Right atrium auricular region (tissue), 2 donors: Measurements from ENCODE around the gene POMC. TPM values are rescaled to one million over a fixed set of nuclear protein-coding genes. Genes with fewer than 3 reads are reported as not detected.
"Not testable (repeated sequence)": the region's sequence is repeated elsewhere in the genome, so short reads cannot be mapped to it uniquely, and the experiment has no call there.

Experiments
- DNase-seq: peaks from one replicate; pipeline ENCODE4 v3.0.0-alpha.2; 2019; ENCODE audit warnings: low spot score
- H3K27ac ChIP-seq, 2 donors: fragments of 200-600 bp; sonication (generic); 1 replicate in 1 of 2; 2 replicates in 1 of 2; pipeline ENCODE4 v1.5.1; 2016 to 2019
- H3K27me3 ChIP-seq, 2 donors: fragments of 200-600 bp; sonication (generic); one replicate each; pipeline versions ENCODE4 v1.5.1 to v1.6.0; 2017 to 2019
- H3K36me3 ChIP-seq: fragments of 200-600 bp; sonication (generic); one replicate; pipeline ENCODE4 v1.5.1; 2016
- H3K4me1 ChIP-seq, 2 donors: fragments of 200-600 bp; sonication (generic); one replicate each; pipeline versions ENCODE4 v1.5.1 to v1.6.0; 2017 to 2019
- H3K4me3 ChIP-seq, 2 donors: fragments of 200-600 bp; sonication (generic); 1 replicate in 1 of 2; 2 replicates in 1 of 2; pipeline ENCODE4 v1.5.1; 2017 to 2019; ENCODE audit warnings: mild to moderate bottlenecking in 1 of 2, moderate library complexity in 1 of 2
- H3K9me3 ChIP-seq, 2 donors: fragments of 200-600 bp; sonication (generic); one replicate each; pipeline ENCODE4 v1.5.1; 2019
- CTCF ChIP-seq, 2 donors: fragments of 200-600 bp; sonication (generic); IDR thresholded peaks; one replicate each; pipeline ENCODE4 v1.5.1; 2019; ENCODE audit warnings: antibody characterized with exemption in 2 of 2
- total RNA-seq, 2 donors: library from RNA; depleted of rRNA; stranded (reverse); fragments of >200 nt; gene quantifications; one replicate each; pipeline ENCODE4 v1.1.0, GENCODE V29; 2016

POMC gene
- total RNA-seq, 2 donors from 2014 or later: 9.0 to 12.6 TPM

DNA sequence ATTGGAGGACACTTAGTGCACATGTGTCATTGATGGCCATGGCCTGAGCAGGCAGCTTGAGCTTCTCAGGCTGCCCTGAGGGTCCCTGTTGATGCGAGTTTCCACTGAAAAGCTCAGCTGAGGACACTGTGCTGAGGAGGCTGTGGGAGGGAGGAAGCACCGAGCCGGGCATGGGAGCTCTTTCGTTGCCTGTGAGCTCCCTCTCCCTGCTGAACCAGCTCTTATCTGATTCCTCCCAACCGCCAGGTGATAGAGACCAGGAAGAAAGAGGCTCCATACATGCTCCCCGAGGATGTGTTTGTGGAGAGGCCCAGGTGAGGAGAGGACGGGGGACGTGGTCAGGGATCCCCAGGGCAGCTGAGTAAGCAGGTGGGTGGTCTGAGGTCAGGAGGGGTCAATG lies 27.3 kb downstream of the POMC start:
- H3K4me1 ChIP-seq: no peaks in the 10 kb centered on the region
- H3K27ac ChIP-seq: no peak overlapping the region
- no peak for DNase-seq
- no peaks in the 10 kb centered on the region for H3K36me3 ChIP-seq
- TF ChIP-seq CTCF (IDR thresholded peaks at IDR 0.05): no peak
- H3K27me3 ChIP-seq: no peaks in the 10 kb centered on the region
- no peak overlapping the region for H3K4me3 ChIP-seq
- H3K9me3 ChIP-seq: no peaks in the 10 kb centered on the region

DNA sequence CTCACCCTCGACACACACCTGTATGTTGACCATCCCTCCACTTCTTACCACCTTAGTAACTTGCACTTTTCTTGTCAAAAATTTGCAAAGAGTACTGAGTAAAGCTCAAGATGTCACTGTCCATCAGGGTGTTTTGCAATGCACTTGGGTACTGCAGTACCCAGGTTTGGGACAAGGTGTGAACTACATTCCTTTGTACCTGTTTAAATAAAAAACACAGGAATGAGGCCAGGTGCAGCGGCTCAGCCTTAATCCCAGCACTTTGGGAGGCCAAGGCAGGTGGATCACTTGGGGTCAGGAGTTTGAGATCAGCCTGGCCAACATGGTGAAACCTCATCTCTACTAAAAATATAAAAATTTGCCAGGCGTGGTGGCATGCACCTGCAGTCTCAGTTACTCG lies 27.8 kb downstream of the POMC start:
- H3K9me3 ChIP-seq, H3K27me3 ChIP-seq: not testable (repeated sequence)

GRCh38 chr2:25132693-25133092 lies 35.7 kb downstream of the POMC start:
- Histone ChIP-seq H3K4me3 (no peak overlapping the region), H3K27ac (no peak overlapping the region), H3K9me3 (no peaks in the 10 kb centered on the region), H3K27me3 (no peaks in the 10 kb centered on the region), H3K36me3 (no peaks in the 10 kb centered on the region), H3K4me1 (peaks cover 0 to 12% of the 10 kb centered on the region in 2 donors)
- no peak for DNase-seq
- TF ChIP-seq CTCF (IDR thresholded peaks at IDR 0.05): no peak

More for the DNA sequence above, 27.8 kb downstream of the POMC start:
- H3K36me3 ChIP-seq, H3K4me3 ChIP-seq, DNase-seq, H3K4me1 ChIP-seq, H3K27ac ChIP-seq: not testable (repeated sequence)

GRCh38 chr2:25132299-25132635 lies 36.1 kb downstream of the POMC start:
- no peaks in the 10 kb centered on the region for H3K9me3 ChIP-seq
- H3K4me3 ChIP-seq: peak overlapping the region in 1 of 2 donors; percentile 45
- H3K27me3 ChIP-seq: no peaks in the 10 kb centered on the region
- H3K36me3 ChIP-seq: no peaks in the 10 kb centered on the region
- peaks cover 0 to 12% of the 10 kb centered on the region in 2 donors for H3K4me1 ChIP-seq
- DNase-seq: no peak
- no peak overlapping the region for H3K27ac ChIP-seq
- TF ChIP-seq CTCF (IDR thresholded peaks at IDR 0.05): no peak

DNA sequence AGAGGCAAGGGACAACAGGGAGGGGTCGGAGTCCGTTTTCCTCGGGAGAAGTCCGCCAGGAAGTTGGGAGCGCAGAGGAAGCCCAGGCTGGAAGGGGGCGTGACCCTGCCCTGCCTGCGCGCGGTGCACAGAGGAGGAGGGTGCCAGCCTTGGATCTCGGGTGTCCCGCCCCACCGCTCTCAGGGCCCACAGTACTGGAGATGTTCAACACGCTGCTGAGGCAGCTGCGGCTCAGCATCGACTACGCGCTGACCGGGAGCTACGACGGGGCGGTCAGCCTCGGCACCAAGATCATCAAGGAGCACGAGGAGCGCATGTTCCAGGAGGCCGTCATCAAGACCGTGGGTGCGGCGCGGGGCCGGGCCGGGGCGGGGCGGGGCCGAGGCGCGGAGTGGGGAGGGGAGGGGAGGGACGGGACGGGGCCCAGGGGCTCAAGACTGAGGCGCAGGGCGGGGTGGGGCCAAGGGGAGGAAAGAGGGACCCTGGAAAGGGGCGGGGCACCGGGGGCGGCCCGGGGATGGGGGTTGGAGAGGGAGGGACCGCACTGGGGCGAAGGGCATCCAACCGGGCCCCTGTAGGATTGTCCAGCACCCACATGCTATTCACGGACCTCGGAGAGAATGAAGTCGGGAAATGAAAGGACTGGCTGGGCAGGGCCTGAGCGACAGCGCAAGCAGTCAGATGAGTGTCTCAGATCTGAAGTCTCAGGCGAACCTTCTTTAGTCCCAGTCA lies 36.6 kb downstream of the POMC start:
- Histone ChIP-seq H3K27me3 (no peaks in the 10 kb centered on the region), H3K4me3 (peak overlapping the region; percentile 22 to 45), H3K36me3 (no peaks in the 10 kb centered on the region), H3K4me1 (peaks cover 0 to 12% of the 10 kb centered on the region in 2 donors), H3K27ac (no peak overlapping the region), H3K9me3 (no peaks in the 10 kb centered on the region)
- DNase-seq: no peak
- TF ChIP-seq CTCF (IDR thresholded peaks at IDR 0.05): no peak

- Histone ChIP-seq H3K9me3 (no peaks in the 10 kb centered on the region), H3K27me3 (no peaks in the 10 kb centered on the region), H3K4me3 (peak overlapping the region in 1 of 2 donors; percentile 45), H3K27ac (no peak overlapping the region), H3K4me1 (peaks cover 0 to 12% of the 10 kb centered on the region in 2 donors), H3K36me3 (no peaks in the 10 kb centered on the region)
- DNase-seq: no peak
- no peak for TF ChIP-seq CTCF (IDR thresholded peaks at IDR 0.05)
Measured at GRCh38 chr2:25131253-25131566, 37.2 kb downstream of the POMC start.
